GM23338 (cell line): ENCODE results near the gene AP1M2. TPM values are rescaled to one million over a fixed set of nuclear protein-coding genes. Genes with fewer than 3 reads are reported as not detected.

Source experiments
- ATAC-seq: fragments of 200-7000 bp; cut with Tn5 transposase; 3 replicates; pipeline ENCODE4 v1.9.1; 2020
- DNase-seq: peaks from one replicate; pipeline ENCODE4 v3.0.0-alpha.2; 2015; ENCODE audit warnings: low spot score
- H2AFZ ChIP-seq: fragments of 200-600 bp; sonication (generic); 2 replicates; pipeline ENCODE4 v1.8.0; 2016; ENCODE audit warnings: antibody characterized with exemption, mild to moderate bottlenecking, moderate library complexity
- H3F3A ChIP-seq: fragments of 200-600 bp; sonication (generic); replicated peaks from 2 replicates; pipeline ENCODE4 v1.8.0; 2017; ENCODE audit warnings: antibody characterized with exemption, mixed run types, low read depth
- H3K27ac ChIP-seq: fragments of 200-600 bp; sonication (generic); 2 replicates; pipeline ENCODE4 v1.6.1; 2016; ENCODE audit warnings: low read depth
- H3K27me3 ChIP-seq: fragments of 200-600 bp; sonication (generic); 2 replicates; pipeline ENCODE4 v1.8.0; 2016; ENCODE audit warnings: mild to moderate bottlenecking, mixed run types, moderate library complexity; ENCODE audit not compliant: insufficient read depth
- H3K36me3 ChIP-seq: fragments of 200-600 bp; sonication (generic); 2 replicates; pipeline ENCODE4 v1.8.0; 2016; ENCODE audit warnings: mild to moderate bottlenecking; ENCODE audit not compliant: insufficient read depth
- H3K4me1 ChIP-seq: fragments of 200-600 bp; sonication (generic); 2 replicates; pipeline ENCODE4 v1.8.0; 2016; ENCODE audit warnings: mild to moderate bottlenecking, moderate library complexity; ENCODE audit not compliant: insufficient read depth
- H3K4me2 ChIP-seq: fragments of 200-600 bp; sonication (generic); 2 replicates; pipeline ENCODE4 v1.7.1; 2017; ENCODE audit warnings: mixed run types
- H3K4me3 ChIP-seq: fragments of 200-600 bp; sonication (generic); 2 replicates; pipeline ENCODE4 v1.6.1; 2016; ENCODE audit warnings: mixed run types
- H3K79me2 ChIP-seq: fragments of 200-600 bp; sonication (generic); replicated peaks from 2 replicates; pipeline ENCODE4 v1.8.0; 2017; ENCODE audit warnings: mild to moderate bottlenecking; ENCODE audit not compliant: insufficient read depth
- H3K9me2 ChIP-seq: fragments of 200-600 bp; sonication (generic); 2 replicates; pipeline ENCODE4 v1.8.0; 2017; ENCODE audit not compliant: insufficient read depth
- H4K20me1 ChIP-seq: fragments of 200-600 bp; sonication (generic); replicated peaks from 2 replicates; pipeline ENCODE4 v1.8.0; 2017; ENCODE audit warnings: mild to moderate bottlenecking; ENCODE audit not compliant: insufficient read depth
- H3K27ac Mint-ChIP-seq: 2 replicates; pipeline ENCODE4 v1.8.0; 2020; ENCODE audit warnings: inconsistent platforms, mild to moderate bottlenecking, moderate library complexity, mixed read lengths
- H3K27me3 Mint-ChIP-seq: 3 replicates; pipeline ENCODE4 v1.8.0; 2022; ENCODE audit warnings: low read depth, mild to moderate bottlenecking, moderate library complexity, mixed read lengths, inconsistent platforms; ENCODE audit not compliant: insufficient read depth, poor library complexity
- H3K36me3 Mint-ChIP-seq: 3 replicates; pipeline ENCODE4 v1.8.0; 2021; ENCODE audit warnings: low read depth, mild to moderate bottlenecking, inconsistent platforms, moderate library complexity, mixed read lengths
- H3K4me1 Mint-ChIP-seq: 3 replicates; pipeline ENCODE4 v1.8.0; 2020; ENCODE audit warnings: mild to moderate bottlenecking, inconsistent platforms, mixed read lengths
- H3K4me3 Mint-ChIP-seq: 3 replicates; pipeline ENCODE4 v1.8.0; 2021; ENCODE audit warnings: moderate library complexity, mild to moderate bottlenecking, inconsistent platforms, mixed read lengths
- H3K9me3 Mint-ChIP-seq: 3 replicates; pipeline ENCODE4 v1.8.0; 2020; ENCODE audit warnings: moderate library complexity, mild to moderate bottlenecking, inconsistent platforms, mixed read lengths
- CREB1 ChIP-seq: fragments of 250-450 bp; sonication (Bioruptor Pico); IDR thresholded peaks from 2 replicates; pipeline ENCODE4 v1.5.0; 2020; ENCODE audit warnings: low read depth, mild to moderate bottlenecking, moderate library complexity
- ETS1 ChIP-seq: IDR thresholded peaks from 2 replicates; pipeline ENCODE4 v1.6.1; 2016; ENCODE audit warnings: antibody characterized with exemption
- JUNB ChIP-seq: IDR thresholded peaks from one replicate; pipeline ENCODE4 v1.6.1; 2016; ENCODE audit warnings: antibody characterized with exemption; ENCODE audit not compliant: unreplicated experiment
- NANOG ChIP-seq: IDR thresholded peaks from 2 replicates; pipeline ENCODE4 v1.6.1; 2016; ENCODE audit warnings: antibody characterized with exemption, borderline replicate concordance
- POLR2AphosphoS5 ChIP-seq: IDR thresholded peaks from 2 replicates; pipeline ENCODE4 v1.6.1; 2016; ENCODE audit warnings: antibody characterized with exemption, low read depth
- ZNF114 ChIP-seq: fragments of 250-450 bp; sonication (Bioruptor Pico); IDR thresholded peaks from 2 replicates; pipeline ENCODE4 v1.5.0; 2020; ENCODE audit warnings: mild to moderate bottlenecking, moderate library complexity
- ZNF331 ChIP-seq: fragments of 250-450 bp; sonication (Bioruptor Pico); IDR thresholded peaks from 2 replicates; pipeline ENCODE4 v1.5.0; 2020; ENCODE audit warnings: low read depth, mild to moderate bottlenecking, moderate library complexity
- polyA plus RNA-seq: library from polyadenylated mRNA; unstranded; fragments of >200 nt; fragmentation: Nextera tagmentation; extraction: Ambion mirVana; gene quantifications from 2 replicates; pipeline ENCODE4 v1.2.1, GENCODE V29; 2016
- total RNA-seq: library from RNA; depleted of rRNA; stranded (reverse); fragments of >200 nt; shearing (Covaris generic); gene quantifications from 2 replicates; pipeline ENCODE4 v1.2.3, GENCODE V29; 2014
- TF ChIP-seq, protein P1 (sequence below): IDR thresholded peaks from one replicate; pipeline ENCODE4 v1.6.1; 2018; ENCODE audit warnings: antibody characterized with exemption; ENCODE audit not compliant: unreplicated experiment

The AP1M2 gene
- total and polyA plus RNA-seq, 2 experiments from 2014 or later = 128 to 165 TPM

- no peak for DNase-seq
- Histone ChIP-seq H3K27me3 (no peaks in the 10 kb centered on the region), H3K36me3 (peaks cover 16% of the 10 kb centered on the region; the same call in 1 of the 2 replicates), H3K4me2 (no peak overlapping the region), H2AFZ (no peak overlapping the region), H3K4me3 (no peak overlapping the region), H4K20me1 (peaks cover 11% of the 10 kb centered on the region), H3K4me1 (no peaks in the 10 kb centered on the region; the same call in 1 of the 2 replicates), H3K79me2 (peaks cover 17% of the 10 kb centered on the region), H3F3A (peaks cover 23% of the 10 kb centered on the region), H3K27ac (no peak overlapping the region), H3K9me2 (no peaks in the 10 kb centered on the region)
- no peak for ATAC-seq
- Mint-ChIP-seq H3K27me3 (peaks cover 15% of the 10 kb centered on the region), H3K36me3 (peaks cover 63% of the 10 kb centered on the region), H3K4me1 (no peaks in the 10 kb centered on the region), H3K4me3 (no peak overlapping the region), H3K9me3 (no peaks in the 10 kb centered on the region), H3K27ac (no peak overlapping the region)
- no peak for TF ChIP-seq JUNB
- TF ChIP-seq, protein P1, sequence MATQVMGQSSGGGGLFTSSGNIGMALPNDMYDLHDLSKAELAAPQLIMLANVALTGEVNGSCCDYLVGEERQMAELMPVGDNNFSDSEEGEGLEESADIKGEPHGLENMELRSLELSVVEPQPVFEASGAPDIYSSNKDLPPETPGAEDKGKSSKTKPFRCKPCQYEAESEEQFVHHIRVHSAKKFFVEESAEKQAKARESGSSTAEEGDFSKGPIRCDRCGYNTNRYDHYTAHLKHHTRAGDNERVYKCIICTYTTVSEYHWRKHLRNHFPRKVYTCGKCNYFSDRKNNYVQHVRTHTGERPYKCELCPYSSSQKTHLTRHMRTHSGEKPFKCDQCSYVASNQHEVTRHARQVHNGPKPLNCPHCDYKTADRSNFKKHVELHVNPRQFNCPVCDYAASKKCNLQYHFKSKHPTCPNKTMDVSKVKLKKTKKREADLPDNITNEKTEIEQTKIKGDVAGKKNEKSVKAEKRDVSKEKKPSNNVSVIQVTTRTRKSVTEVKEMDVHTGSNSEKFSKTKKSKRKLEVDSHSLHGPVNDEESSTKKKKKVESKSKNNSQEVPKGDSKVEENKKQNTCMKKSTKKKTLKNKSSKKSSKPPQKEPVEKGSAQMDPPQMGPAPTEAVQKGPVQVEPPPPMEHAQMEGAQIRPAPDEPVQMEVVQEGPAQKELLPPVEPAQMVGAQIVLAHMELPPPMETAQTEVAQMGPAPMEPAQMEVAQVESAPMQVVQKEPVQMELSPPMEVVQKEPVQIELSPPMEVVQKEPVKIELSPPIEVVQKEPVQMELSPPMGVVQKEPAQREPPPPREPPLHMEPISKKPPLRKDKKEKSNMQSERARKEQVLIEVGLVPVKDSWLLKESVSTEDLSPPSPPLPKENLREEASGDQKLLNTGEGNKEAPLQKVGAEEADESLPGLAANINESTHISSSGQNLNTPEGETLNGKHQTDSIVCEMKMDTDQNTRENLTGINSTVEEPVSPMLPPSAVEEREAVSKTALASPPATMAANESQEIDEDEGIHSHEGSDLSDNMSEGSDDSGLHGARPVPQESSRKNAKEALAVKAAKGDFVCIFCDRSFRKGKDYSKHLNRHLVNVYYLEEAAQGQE = no peak
- no peak for TF ChIP-seq NANOG
- no peak for TF ChIP-seq ETS1
- TF ChIP-seq ZNF114 (CRISPR knock-in tag) = no peak
- no peak for TF ChIP-seq POLR2AphosphoS5
- no peak for TF ChIP-seq ZNF331
- no peak for TF ChIP-seq CREB1 (CRISPR knock-in tag)
These were observed 38.3 kb downstream of the AP1M2 start for GRCh38 chr19:10548746-10549276.

DNA sequence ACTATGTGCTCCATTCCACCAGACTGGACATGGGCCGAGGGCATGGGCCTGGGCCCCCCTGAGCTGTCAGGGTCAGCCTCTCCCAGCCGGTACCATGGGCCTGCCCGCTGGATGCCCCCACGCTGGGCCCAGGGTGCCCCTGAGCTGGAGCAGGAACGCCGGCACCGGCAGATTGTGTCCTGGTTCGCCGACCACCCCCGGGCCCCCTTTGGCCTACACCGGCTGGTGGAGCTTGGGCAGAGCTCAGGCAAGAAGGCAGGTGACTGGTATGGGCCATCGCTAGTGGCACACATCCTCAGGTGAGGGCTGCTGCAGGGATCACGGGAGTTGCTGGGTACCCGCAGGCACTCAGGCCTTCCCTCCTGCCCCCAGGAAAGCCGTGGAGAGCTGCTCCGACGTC lies 40.3 kb downstream of the AP1M2 start:
- H3K27me3 ChIP-seq = no peaks in the 10 kb centered on the region
- Mint-ChIP-seq H3K27ac (no peak overlapping the region), H3K27me3 (peaks cover 9% of the 10 kb centered on the region), H3K9me3 (no peaks in the 10 kb centered on the region), H3K4me1 (no peaks in the 10 kb centered on the region), H3K36me3 (peaks cover 44% of the 10 kb centered on the region), H3K4me3 (no peak overlapping the region)
- DNase-seq = no peak
- TF ChIP-seq, protein P1 = no peak
- no peak for TF ChIP-seq CREB1 (CRISPR knock-in tag)
- TF ChIP-seq NANOG = no peak
- no peak for TF ChIP-seq POLR2AphosphoS5
- no peak for TF ChIP-seq JUNB
- peaks cover 6% of the 10 kb centered on the region; the same call in 1 of the 2 replicates for H3K36me3 ChIP-seq
- no peak overlapping the region for H3K4me2 ChIP-seq
- no peaks in the 10 kb centered on the region for H3K9me2 ChIP-seq
- H3K79me2 ChIP-seq = peaks cover 17% of the 10 kb centered on the region
- no peak for ATAC-seq
- H3K27ac ChIP-seq = no peak overlapping the region
- no peaks in the 10 kb centered on the region; the same call in 1 of the 2 replicates for H3K4me1 ChIP-seq
- H3F3A ChIP-seq = peaks cover 12% of the 10 kb centered on the region; the same call in 1 of the 2 replicates
- H2AFZ ChIP-seq = no peak overlapping the region
- H3K4me3 ChIP-seq = no peak overlapping the region
- H4K20me1 ChIP-seq = peaks cover 3% of the 10 kb centered on the region; the same call in 1 of the 2 replicates
